ENCODE measurements around the gene SLC22A4. TPM values are rescaled to one million over a fixed set of nuclear protein-coding genes. Genes with fewer than 3 reads are reported as not detected.

Gene SLC22A4
- total RNA-seq, 1 experiment from 2014 or later, result 1.5 TPM

GRCh38 chr5:132291026-132291425 is 3.2 kb upstream of the SLC22A4 start:
- DNase-seq (ENCODE audit: low read depth, low spot score), result no peak
- TF ChIP-seq REST (IDR thresholded peaks at IDR 0.05; ENCODE audit: insufficient read depth in 1 of 2, low read depth in 2 of 2, low read length in 1 of 2) (no peak), TCF7L2 (IDR thresholded peaks at IDR 0.05; ENCODE audit: low read depth, low read length) (no peak), SIN3A (IDR thresholded peaks at IDR 0.05; ENCODE audit: borderline replicate concordance, insufficient read depth, low read depth, low read length) (no peak), CTCF (IDR thresholded peaks at IDR 0.05) (no peak), POLR2AphosphoS5 (IDR thresholded peaks at IDR 0.05; ENCODE audit: low read depth, low read length) (no peak)
- no peak for ATAC-seq
- peaks cover 13% of the 10 kb centered on the region for H3K4me1 ChIP-seq (ENCODE audit: control insufficient read depth, insufficient read depth, low read length)
- no peaks in the 10 kb centered on the region for H3K36me3 ChIP-seq (ENCODE audit: control insufficient read depth, insufficient read depth, low read length)
- no TSS peak for BruUV-seq (replicated peaks)
- H3K4me3 ChIP-seq (ENCODE audit: low read depth in 2 of 2, low read length in 2 of 2), result no peak overlapping the region
- CTCF ChIA-PET, result no interaction called here
- POLR2A ChIA-PET, result no interaction called here
- in situ Hi-C loops (cut with HindIII; ENCODE audit: low pct_unique_long_range_greater_than_20kb, low sequenced_read_pairs), result no loop called here
- H3K27ac ChIP-seq (ENCODE audit: low read length), result no peak overlapping the region
- intact Hi-C loops (cut with micrococcal nuclease; ENCODE audit: unreplicated experiment), result no loop called here
- no peaks in the 10 kb centered on the region for H3K9me3 ChIP-seq (ENCODE audit: control insufficient read depth, insufficient read depth, low read depth, low read length)
- H3K27me3 ChIP-seq (ENCODE audit: control insufficient read depth, insufficient read depth, low read length), result no peaks in the 10 kb centered on the region

GRCh38 chr5:132293066-132293991 is 865 bp upstream of the SLC22A4 start:
- intact Hi-C loops (cut with micrococcal nuclease; ENCODE audit: unreplicated experiment), result no loop called here

More at GRCh38 chr5:132293066-132293991, 865 bp upstream of the SLC22A4 start:
- no TSS peak for BruUV-seq (replicated peaks)
- no peaks in the 10 kb centered on the region for H3K9me3 ChIP-seq (ENCODE audit: control insufficient read depth, insufficient read depth, low read depth, low read length)
- TF ChIP-seq SIN3A (IDR thresholded peaks at IDR 0.05; ENCODE audit: borderline replicate concordance, insufficient read depth, low read depth, low read length), result no peak
- no peak; the same call in none of the 2 replicates for TF ChIP-seq POLR2AphosphoS5 (IDR thresholded peaks at IDR 0.05; ENCODE audit: low read depth, low read length)
- no peak for TF ChIP-seq CTCF (IDR thresholded peaks at IDR 0.05)
- TF ChIP-seq REST (IDR thresholded peaks at IDR 0.05; ENCODE audit: insufficient read depth in 1 of 2, low read depth in 2 of 2, low read length in 1 of 2), result no peak
- no peak for TF ChIP-seq TCF7L2 (IDR thresholded peaks at IDR 0.05; ENCODE audit: low read depth, low read length)
- peak overlapping the region; percentile 57 to 72 for H3K4me3 ChIP-seq (ENCODE audit: low read depth in 2 of 2, low read length in 2 of 2)
- in situ Hi-C loops (cut with HindIII; ENCODE audit: low pct_unique_long_range_greater_than_20kb, low sequenced_read_pairs), result no loop called here
- ATAC-seq (peak; percentile 79), DNase-seq (ENCODE audit: low read depth, low spot score) (peak; percentile 45)
- H3K36me3 ChIP-seq (ENCODE audit: control insufficient read depth, insufficient read depth, low read length), result no peaks in the 10 kb centered on the region
- CTCF ChIA-PET, result interaction anchor here (0.7 to 1.6 kb wide), 4 partner anchors 55 to 1061 kb away, joined by 3 to 6 read pairs (median 4); no protein-coding TSS in a partner anchor
- H3K27me3 ChIP-seq (ENCODE audit: control insufficient read depth, insufficient read depth, low read length), result no peaks in the 10 kb centered on the region
- peaks cover 13% of the 10 kb centered on the region for H3K4me1 ChIP-seq (ENCODE audit: control insufficient read depth, insufficient read depth, low read length)
- POLR2A ChIA-PET, result interaction anchor here (0.5 to 0.6 kb wide), 5 partner anchors 17 to 671 kb away, joined by 3 to 6 read pairs (median 3); no protein-coding TSS in a partner anchor
- H3K27ac ChIP-seq (ENCODE audit: low read length), result peak overlapping the region; percentile 92

Data from Panc1 (cell line).